NCI-H2196 (cell line): ENCODE measurements around the gene SLC25A15.
"Not testable (repeated sequence)": the region's sequence is repeated elsewhere in the genome, so short reads cannot be mapped to it uniquely, and the experiment has no call there.

Experiments
- DNase-seq: peaks from one replicate; lab custom pipeline; 2025; ENCODE audit not compliant: unreplicated experiment; lab: John Stamatoyannopoulos, UW

The SLC25A15 gene

GRCh38 chr13:40780822-40781401, 8.5 kb upstream of the SLC25A15 start:
- no peak for DNase-seq

DNA sequence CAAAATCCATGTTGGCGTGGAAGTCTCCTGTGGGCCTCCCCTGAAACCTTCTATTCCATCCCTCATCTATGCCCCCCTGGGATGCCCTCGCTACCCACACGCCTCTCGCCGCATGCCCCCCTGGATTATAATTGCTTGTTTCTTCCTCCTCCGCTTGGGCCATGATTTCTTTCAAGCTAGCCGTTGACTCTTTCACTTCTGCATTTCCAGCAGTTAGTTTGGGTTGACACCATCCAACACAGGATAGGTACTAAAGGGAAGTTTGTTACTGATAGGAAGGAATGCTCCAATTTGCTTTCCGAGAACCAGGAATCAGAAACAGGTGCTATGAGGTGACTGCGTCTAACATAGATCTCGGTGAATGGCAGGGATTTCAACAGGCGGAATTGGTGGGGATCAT, 7.7 kb upstream of the SLC25A15 start:
- DNase-seq, result no peak

DNA sequence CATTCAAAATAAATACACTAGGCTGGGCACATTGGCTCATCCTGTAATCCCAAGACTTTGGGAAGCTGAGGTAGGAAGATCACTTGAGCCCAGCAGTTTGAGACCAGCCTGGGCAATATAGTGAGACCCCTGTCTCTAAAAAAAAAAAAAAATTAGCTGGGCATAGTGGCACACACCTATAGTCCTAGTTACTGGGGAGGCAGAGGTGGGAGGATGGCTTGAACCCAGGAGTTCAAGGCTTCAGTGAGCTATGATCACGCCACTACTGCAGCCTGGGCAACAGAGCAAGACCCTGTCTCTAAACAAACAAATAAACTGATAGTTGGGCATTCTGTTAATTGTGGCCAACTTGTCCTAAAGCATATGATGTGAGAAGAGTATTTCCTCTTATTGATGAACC, 6.4 kb upstream of the SLC25A15 start:
- not testable (repeated sequence) for DNase-seq

- no peak for DNase-seq
Observed at GRCh38 chr13:40784540-40784939, 4.9 kb upstream of the SLC25A15 start.

- no peak for DNase-seq
Observed at GRCh38 chr13:40786568-40786996, 2.8 kb upstream of the SLC25A15 start.

DNA sequence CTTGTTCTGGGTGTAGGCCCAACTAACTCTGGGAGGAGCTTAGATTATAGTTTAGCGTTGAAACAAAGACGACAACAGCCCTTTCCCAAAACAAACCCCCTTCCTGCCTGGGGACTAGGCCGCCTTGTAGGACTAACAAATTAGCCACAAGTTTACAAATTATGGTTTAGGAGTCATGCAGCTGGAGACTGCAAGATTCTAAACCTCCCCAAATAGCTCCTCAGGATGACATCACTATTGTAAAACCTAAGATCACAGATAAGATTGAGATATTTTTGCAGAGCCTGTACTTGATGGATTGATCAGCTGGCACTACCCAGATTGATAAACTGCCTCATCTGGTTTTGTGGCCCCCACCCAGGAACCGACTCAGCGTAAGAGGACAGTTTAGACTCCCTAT, 2.3 kb upstream of the SLC25A15 start:
- DNase-seq, result no peak

- DNase-seq, result not testable (repeated sequence)
Observed at GRCh38 chr13:40788540-40789274, 704 bp upstream of the SLC25A15 start.

DNA sequence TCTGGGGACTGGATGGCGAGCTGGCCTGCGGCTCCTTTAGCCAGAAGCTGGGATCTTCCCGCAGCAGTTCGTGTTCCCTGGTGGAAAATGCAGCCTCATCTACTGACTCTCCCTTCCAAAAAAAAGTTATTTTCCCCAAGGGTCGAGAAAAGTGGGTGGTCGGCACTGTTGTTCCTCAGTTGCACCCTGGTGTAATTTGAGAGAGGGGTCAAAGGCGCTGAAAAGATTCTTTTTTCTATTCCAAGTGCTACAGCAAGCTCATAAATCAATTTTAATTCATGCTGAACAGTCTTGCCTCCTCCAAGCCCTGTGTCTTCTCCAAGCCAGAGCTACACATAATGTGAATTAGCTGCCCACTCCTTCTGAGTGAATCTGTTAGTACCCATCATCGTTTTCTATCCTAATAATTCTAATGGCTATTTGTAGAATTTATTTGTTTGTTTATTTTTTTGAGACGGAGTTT, 774 bp downstream of the SLC25A15 start:
- no peak for DNase-seq

DNA sequence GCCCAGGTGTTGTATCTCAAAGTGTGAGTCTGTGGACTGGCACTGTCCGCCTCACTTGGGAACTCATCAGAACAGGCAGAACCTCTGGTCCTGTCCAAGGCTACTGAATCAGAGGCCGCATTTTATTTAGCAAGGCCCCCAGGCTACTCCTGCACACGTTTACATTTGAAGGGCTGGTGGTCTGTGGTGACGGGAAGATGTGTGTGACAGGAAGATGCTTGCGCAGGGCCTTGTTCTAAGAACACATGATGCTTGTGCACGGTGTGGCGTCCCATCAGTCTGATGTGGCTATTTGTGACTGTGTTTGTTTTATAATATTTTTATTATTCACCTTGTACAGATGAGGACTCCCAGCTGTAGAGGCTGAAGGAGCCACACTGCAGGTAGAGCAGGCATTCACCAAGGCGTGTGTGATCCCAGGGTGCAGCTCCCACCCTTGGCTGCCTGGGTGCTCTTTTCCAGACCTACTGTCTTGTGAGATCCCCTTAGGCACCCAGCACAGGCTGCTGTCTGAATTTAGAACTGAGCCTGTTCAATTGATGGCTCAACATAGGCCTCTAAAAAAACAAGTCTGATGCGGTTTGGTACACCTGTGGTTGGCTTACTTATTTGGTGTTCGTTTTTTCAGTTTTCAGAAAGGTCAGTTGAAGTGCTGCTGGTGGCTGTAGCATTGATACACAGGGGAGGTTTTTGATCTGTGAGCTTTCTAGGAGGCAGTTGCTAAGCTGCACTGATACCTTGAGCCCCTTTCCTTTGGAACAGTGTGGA, 3.1 kb downstream of the SLC25A15 start:
- no peak for DNase-seq

DNA sequence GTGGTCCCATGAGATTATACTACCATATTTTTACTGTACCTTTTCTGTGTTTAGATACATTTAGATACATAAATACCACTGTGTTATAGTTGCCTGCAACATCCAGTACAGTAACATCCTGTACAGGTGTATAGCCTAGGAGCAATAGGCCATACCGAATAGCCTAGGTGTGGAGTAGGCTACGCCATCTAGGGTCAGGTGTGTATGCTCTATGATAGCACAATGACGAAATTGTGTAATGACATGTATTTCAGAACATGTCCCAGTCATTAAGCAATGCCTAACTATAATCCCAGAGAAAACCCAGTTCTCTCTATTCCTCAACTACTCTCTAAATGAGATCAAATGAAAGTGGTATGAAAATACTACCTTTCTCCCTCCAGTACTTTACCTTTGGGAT, 3.9 kb downstream of the SLC25A15 start:
- DNase-seq, result no peak

DNA sequence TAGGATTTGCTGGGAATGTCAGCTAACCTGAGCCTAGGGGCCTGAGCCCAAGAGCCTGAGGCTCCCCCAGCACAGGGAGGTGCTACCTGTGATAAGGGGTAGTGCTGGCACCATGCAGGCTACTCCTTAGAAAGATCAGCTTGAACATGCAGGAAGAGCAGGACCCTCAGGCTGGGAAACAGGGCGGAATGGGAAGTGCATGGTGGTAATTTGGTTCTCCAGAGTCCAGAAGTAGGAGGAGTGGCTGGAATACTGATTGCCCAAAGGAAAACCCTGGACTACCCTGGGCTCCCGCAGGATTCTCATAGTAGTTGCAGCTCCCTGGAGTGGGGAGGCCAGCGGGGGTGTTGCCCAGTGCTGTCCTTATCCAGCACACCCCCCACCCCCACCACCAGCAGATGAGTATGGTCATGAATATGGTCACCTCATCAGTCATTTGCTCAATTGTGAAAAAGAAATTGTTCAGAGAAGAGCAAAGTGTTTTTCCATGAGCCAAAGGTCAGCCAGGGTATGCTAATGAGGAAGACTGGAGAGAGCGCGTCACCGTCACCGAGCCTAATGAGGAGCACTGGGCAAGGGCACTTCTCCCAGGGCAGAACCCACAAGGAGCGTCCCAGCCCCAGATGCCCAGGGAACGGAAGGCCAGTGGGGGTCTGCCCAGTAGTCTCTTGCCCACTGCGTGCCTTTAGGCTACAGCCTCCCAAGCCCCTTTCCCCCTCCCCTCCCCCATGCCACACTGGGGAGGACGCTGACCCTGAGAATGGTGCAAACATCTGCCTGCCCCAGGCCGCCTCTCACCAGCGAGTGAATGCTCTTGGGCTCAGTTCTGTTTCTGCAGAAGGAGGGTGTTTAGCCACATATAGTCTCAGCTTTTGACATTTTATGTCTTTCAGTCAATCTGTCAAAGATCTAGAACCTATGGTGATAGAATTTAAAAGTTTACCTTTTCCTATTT, 5.3 kb downstream of the SLC25A15 start:
- no peak for DNase-seq

DNA sequence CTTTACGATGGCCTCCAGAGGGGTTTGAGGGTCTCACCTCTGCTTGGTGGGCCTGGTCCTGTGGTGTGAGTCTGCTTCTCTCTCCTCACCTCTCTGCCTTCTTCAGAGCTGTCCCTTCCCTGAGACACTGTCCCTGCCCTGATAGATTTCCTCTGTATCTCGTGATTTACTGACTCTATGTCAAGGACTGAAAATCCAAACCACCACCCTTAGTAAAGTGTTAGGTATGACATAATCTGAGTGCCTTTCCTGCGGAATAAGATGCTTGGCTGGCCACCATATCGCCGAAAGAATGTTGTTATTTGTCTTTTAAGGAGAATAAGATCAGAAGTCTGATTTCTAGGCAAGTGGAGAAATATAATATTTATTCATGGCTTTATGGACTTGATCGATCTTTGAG, 7.2 kb downstream of the SLC25A15 start:
- no peak for DNase-seq

DNA sequence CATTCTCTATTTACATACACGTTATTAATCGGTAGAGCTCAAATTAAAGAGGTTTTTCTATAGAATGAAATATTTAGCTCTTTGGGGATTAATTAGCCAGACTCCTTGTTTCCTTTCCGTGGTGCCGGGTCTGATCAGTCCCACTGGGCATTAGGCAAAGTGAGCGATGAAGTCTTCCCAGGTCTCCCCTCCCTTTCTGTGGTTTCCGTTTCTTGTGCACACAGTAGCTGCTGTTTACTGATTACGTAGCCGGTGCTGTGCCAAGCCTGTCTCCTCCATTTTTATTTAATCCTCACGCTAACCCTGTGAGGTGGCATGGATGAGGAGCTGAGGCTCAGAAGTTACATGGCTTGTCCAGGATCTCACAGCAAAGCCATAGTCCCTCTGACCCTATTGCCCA, 9.0 kb downstream of the SLC25A15 start:
- DNase-seq, result no peak

DNA sequence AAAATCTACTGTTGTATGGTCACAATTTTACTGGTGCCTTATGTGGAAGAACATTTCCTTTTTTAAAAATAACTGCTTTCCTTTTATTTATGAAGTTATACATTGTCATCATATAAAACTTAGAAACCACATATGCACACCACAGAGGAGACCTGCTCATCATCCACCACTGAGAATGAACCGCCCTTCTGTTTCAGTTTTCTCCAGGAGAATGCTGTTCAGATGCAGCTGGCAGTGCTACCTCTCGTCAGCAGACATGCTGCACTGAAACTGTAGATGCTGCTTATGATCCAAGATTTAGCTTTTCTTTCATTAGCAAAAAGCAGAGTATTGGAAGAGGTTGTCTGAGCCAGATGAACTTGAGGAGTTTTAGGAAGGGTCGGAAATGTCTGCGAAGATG, 10.1 kb downstream of the SLC25A15 start:
- DNase-seq, result no peak

DNA sequence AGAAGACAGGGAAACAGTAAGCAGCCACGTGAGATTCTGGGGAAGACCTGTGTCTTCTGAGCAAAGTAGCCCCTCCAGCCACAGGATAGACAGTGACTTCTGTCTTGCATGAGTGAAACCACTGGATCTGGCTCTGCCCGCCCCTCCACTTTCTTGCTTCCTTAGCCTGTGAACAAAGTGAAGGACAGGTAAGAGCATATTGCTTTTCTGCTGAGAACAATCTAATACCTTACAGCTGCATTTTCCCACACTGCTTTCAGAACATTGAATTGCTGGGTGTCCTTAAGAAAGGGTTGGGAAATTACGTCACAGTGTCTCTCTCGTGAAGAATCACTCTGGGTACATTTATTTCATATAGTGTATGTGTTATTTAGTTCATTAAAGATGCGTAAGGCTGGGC, 11.1 kb downstream of the SLC25A15 start:
- no peak for DNase-seq

DNA sequence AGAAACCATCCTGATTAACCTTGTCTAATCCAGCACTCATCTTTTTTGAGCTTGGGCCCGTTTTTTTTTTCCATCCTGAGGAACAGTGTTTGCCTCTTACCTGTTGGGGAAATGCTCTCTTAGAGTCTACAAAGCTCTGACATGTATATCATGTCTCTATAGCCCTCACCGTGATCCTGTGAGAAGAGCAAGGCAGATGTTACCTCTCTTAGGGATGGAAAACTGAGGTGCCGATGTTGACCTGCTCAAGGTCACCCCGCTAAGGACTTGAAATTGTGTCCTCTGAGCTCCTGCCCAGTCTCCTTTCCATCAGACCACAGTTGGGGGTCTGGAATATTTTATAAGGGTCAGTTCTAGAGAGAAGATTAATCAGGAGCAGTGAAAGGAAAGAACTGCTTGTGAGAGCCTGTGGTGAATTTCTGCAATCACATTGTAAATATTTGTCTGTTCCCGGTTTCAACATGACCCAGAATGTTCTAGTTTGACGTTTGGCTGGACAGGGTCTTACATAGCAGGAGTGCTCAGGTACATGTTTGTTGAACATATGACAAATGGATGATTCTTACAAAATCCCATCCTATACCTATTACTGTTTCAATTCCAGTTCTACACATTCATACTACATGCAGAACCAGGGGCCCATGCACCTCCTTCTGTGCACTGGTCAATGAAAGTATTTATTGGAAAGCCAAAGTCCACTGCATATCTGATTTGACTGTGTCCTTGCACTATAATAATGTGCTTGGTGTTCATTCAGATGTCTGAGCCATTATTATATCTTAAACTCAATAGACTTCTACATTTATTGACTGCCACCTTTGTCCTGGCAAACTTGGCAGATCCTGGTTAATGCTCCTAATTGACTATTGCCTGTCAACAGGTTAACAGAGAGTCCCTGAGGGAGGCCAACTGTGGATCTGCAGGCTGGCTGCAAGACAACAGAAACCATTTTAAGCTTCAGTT, 12.1 kb downstream of the SLC25A15 start:
- no peak for DNase-seq

DNA sequence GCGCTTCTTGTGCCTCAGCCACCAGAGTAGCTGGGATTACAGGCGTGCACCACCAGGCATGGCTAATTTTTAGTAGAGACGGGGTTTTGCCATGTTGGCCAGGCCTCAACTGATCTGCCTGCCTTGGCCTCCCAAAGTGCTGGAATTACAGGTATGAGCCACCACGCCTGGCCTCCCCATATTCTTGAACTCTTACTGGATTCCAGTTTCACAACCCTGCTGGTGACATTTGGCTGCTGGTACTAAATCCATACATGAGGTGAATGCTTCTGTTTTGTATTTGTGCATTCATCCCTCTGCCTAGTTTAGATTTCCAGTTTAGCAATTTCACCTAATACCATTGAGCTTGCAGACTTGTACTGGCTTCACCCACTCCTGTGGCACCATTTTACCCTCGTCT, 13.9 kb downstream of the SLC25A15 start:
- DNase-seq, result no peak

DNA sequence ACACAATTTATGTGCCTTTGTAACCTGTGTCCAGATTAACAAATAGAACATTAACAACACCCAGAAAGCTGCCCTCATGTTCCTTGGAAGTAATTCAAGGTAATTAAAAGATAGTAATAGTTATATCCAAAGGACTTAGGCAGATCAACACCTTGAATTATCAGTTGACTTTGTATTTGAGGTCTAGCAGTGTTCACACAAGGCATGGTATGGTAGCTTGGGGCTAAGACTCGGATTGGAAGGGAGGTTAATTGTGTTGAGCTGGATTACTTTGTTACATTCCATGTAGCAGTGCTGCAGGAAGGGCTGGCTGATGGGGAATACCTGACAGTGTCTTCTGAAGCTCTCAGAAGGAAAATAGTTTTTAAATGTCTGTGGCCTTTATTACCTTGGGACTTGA, 16.8 kb downstream of the SLC25A15 start:
- no peak for DNase-seq

DNA sequence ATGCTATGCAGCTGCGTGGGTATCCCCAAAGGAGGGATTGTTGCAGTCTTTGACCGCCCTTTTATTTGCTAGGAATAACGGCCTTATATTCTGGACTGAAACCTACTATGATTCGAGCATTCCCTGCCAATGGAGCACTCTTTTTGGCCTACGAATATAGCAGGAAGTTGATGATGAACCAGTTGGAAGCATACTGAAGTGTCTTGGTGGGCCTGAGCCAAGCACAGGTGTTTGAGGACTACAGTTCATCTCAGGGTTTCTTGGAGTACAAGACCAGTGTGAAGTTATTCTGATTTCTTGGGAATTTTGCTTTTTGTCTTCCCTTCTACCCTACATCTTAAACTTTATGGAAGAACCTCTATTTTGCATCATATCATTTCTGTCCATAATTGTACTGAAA, 20.1 kb downstream of the SLC25A15 start:
- DNase-seq, result no peak

- no peak for DNase-seq
Observed at GRCh38 chr13:40812102-40812501, 22.7 kb downstream of the SLC25A15 start.
